ENCODE data around the gene TARM1. TPM values are rescaled to one million over a fixed set of nuclear protein-coding genes. Genes with fewer than 3 reads are reported as not detected.

TARM1 gene
- total and polyA plus RNA-seq, 2 experiments from 2014 or later: not detected

- Histone ChIP-seq H3K27me3 (replicated peaks; ENCODE audit: insufficient read depth) (no peaks in the 10 kb centered on the region), H3K36me3 (ENCODE audit: low read depth) (no peaks in the 10 kb centered on the region; the same call in 1 of the 2 replicates)
- no peak for TF ChIP-seq EZH2 (IDR thresholded peaks at IDR 0.05; ENCODE audit: insufficient read depth, poor library complexity, severe bottlenecking)
- no peak for TF ChIP-seq EZH2phosphoT487 (IDR thresholded peaks at IDR 0.05; ENCODE audit: insufficient read depth, low read depth)
Observed at GRCh38 chr19:54127688-54128440, 46.7 kb upstream of the TARM1 start.

GRCh38 chr19:54125713-54126112 is 44.5 kb upstream of the TARM1 start:
- H3K9me2 ChIP-seq (ENCODE audit: insufficient read depth): no peaks in the 10 kb centered on the region

More at GRCh38 chr19:54127688-54128440, 46.7 kb upstream of the TARM1 start:
- Histone ChIP-seq H2AFZ (no peak overlapping the region), H3K4me1 (ENCODE audit: insufficient read depth) (no peaks in the 10 kb centered on the region), H3K4me3 (no peak overlapping the region), H3K79me2 (ENCODE audit: insufficient read depth) (no peaks in the 10 kb centered on the region), H3K9me2 (ENCODE audit: insufficient read depth) (no peaks in the 10 kb centered on the region), H3K27ac (no peak overlapping the region), H4K20me1 (ENCODE audit: insufficient read depth) (no peaks in the 10 kb centered on the region), H3K9me3 (ENCODE audit: low read depth) (no peaks in the 10 kb centered on the region), H3F3A (ENCODE audit: insufficient read depth) (no peaks in the 10 kb centered on the region), H3K9ac (no peak overlapping the region), H3K4me2 (ENCODE audit: unreplicated experiment) (no peak overlapping the region)
- no peak for DNase-seq
- in situ Hi-C loops (cut with MboI): no loop called here
- WGBS, 2 experiments (ENCODE audit: low coverage in 1 of 2, low lambda C conversion rate in 2 of 2, missing lambda C conversion rate in 2 of 2): 93 to 94% methylated on average over 25 to 44 of the region's 44 CpGs

GRCh38 chr19:54124393-54124792 is 43.2 kb upstream of the TARM1 start:
- no peak overlapping the region for H3K27ac ChIP-seq
- no peaks in the 10 kb centered on the region for H3K79me2 ChIP-seq (ENCODE audit: insufficient read depth)
- TF ChIP-seq EZH2 (IDR thresholded peaks at IDR 0.05; ENCODE audit: insufficient read depth, poor library complexity, severe bottlenecking) (no peak), EZH2phosphoT487 (IDR thresholded peaks at IDR 0.05; ENCODE audit: insufficient read depth, low read depth) (no peak)
- DNase-seq: no peak
- no peaks in the 10 kb centered on the region for H4K20me1 ChIP-seq (ENCODE audit: insufficient read depth)
- in situ Hi-C loops (cut with MboI): no loop called here
- no peak overlapping the region for H3K4me2 ChIP-seq (ENCODE audit: unreplicated experiment)
- H3F3A ChIP-seq (ENCODE audit: insufficient read depth): no peaks in the 10 kb centered on the region
- H3K9me3 ChIP-seq (ENCODE audit: low read depth): no peaks in the 10 kb centered on the region
- H3K4me3 ChIP-seq: no peak overlapping the region
- no peak overlapping the region for H2AFZ ChIP-seq
- no peaks in the 10 kb centered on the region for H3K27me3 ChIP-seq (replicated peaks; ENCODE audit: insufficient read depth)
- H3K4me1 ChIP-seq (ENCODE audit: insufficient read depth): no peaks in the 10 kb centered on the region
- H3K36me3 ChIP-seq (ENCODE audit: low read depth): 0 out of 2 replicates have a peak, but pooled peaks cover 4% of the 10 kb centered on the region
- 89 to 95% methylated on average over 8 to 19 of the region's 19 CpGs for WGBS, 2 experiments (ENCODE audit: low coverage in 1 of 2, low lambda C conversion rate in 2 of 2, missing lambda C conversion rate in 2 of 2)
- no peaks in the 10 kb centered on the region for H3K9me2 ChIP-seq (ENCODE audit: insufficient read depth)
- no peak overlapping the region for H3K9ac ChIP-seq

More at GRCh38 chr19:54125713-54126112, 44.5 kb upstream of the TARM1 start:
- no peaks in the 10 kb centered on the region for H3K27me3 ChIP-seq (replicated peaks; ENCODE audit: insufficient read depth)
- in situ Hi-C loops (cut with MboI): no loop called here
- H3K4me2 ChIP-seq (ENCODE audit: unreplicated experiment): no peak overlapping the region
- no peak overlapping the region for H3K27ac ChIP-seq
- H2AFZ ChIP-seq: no peak overlapping the region
- H3K36me3 ChIP-seq (ENCODE audit: low read depth): no peaks in the 10 kb centered on the region
- H3K9ac ChIP-seq: no peak overlapping the region
- no peaks in the 10 kb centered on the region for H3K79me2 ChIP-seq (ENCODE audit: insufficient read depth)
- no peaks in the 10 kb centered on the region for H3K9me3 ChIP-seq (ENCODE audit: low read depth)
- TF ChIP-seq EZH2phosphoT487 (IDR thresholded peaks at IDR 0.05; ENCODE audit: insufficient read depth, low read depth) (no peak), EZH2 (IDR thresholded peaks at IDR 0.05; ENCODE audit: insufficient read depth, poor library complexity, severe bottlenecking) (no peak)
- 87 to 88% methylated on average over 9 of the region's 9 CpGs for WGBS, 2 experiments (ENCODE audit: low coverage in 1 of 2, low lambda C conversion rate in 2 of 2, missing lambda C conversion rate in 2 of 2)
- H3K4me3 ChIP-seq: no peak overlapping the region
- H3F3A ChIP-seq (ENCODE audit: insufficient read depth): no peaks in the 10 kb centered on the region
- no peak for DNase-seq
- no peaks in the 10 kb centered on the region for H4K20me1 ChIP-seq (ENCODE audit: insufficient read depth)
- no peaks in the 10 kb centered on the region for H3K4me1 ChIP-seq (ENCODE audit: insufficient read depth)

GRCh38 chr19:54123682-54124081 is 42.5 kb upstream of the TARM1 start:
- H3K4me2 ChIP-seq (ENCODE audit: unreplicated experiment): no peak overlapping the region
- in situ Hi-C loops (cut with MboI): no loop called here
- 0 out of 2 replicates have a peak, but pooled peaks cover 5% of the 10 kb centered on the region for H3K36me3 ChIP-seq (ENCODE audit: low read depth)
- no peaks in the 10 kb centered on the region for H3K9me2 ChIP-seq (ENCODE audit: insufficient read depth)
- no peaks in the 10 kb centered on the region for H3K9me3 ChIP-seq (ENCODE audit: low read depth)
- no peaks in the 10 kb centered on the region for H3K27me3 ChIP-seq (replicated peaks; ENCODE audit: insufficient read depth)
- H3K9ac ChIP-seq: no peak overlapping the region
- TF ChIP-seq EZH2phosphoT487 (IDR thresholded peaks at IDR 0.05; ENCODE audit: insufficient read depth, low read depth): no peak
- TF ChIP-seq EZH2 (IDR thresholded peaks at IDR 0.05; ENCODE audit: insufficient read depth, poor library complexity, severe bottlenecking): no peak
- no peak for DNase-seq
- no peak overlapping the region for H2AFZ ChIP-seq
- H3K79me2 ChIP-seq (ENCODE audit: insufficient read depth): no peaks in the 10 kb centered on the region
- H3K4me1 ChIP-seq (ENCODE audit: insufficient read depth): no peaks in the 10 kb centered on the region
- no peak overlapping the region for H3K4me3 ChIP-seq
- no peaks in the 10 kb centered on the region for H3F3A ChIP-seq (ENCODE audit: insufficient read depth)
- 93 to 97% methylated on average over 14 to 17 of the region's 17 CpGs for WGBS, 2 experiments (ENCODE audit: low coverage in 1 of 2, low lambda C conversion rate in 2 of 2, missing lambda C conversion rate in 2 of 2)
- H4K20me1 ChIP-seq (ENCODE audit: insufficient read depth): no peaks in the 10 kb centered on the region
- no peak overlapping the region for H3K27ac ChIP-seq

All from GM23248 (cell line).